GM12878 (cell line): Measurements from ENCODE around the gene DDX4. TPM values are rescaled to one million over a fixed set of nuclear protein-coding genes. Genes with fewer than 3 reads are reported as not detected.

Source experiments
- CEBPB ChIP-seq, 2 experiments: fragments of 150-350 bp in 1 of 2; IDR thresholded peaks; 2 replicates each; pipeline ENCODE4 v1.6.1; 2012 to 2014; ENCODE audit warnings: low read depth in 2 of 2, low read length in 2 of 2, borderline replicate concordance in 1 of 2, inconsistent platforms in 1 of 2
- EP300 ChIP-seq, 2 experiments: fragments of 150-350 bp in 1 of 2; IDR thresholded peaks; 2 replicates each; pipeline ENCODE4 v1.6.1; 2011 to 2012; ENCODE audit warnings: low read depth in 2 of 2, low read length in 2 of 2, borderline replicate concordance in 1 of 2, improper control_type of control experiment in 1 of 2, inconsistent platforms in 1 of 2; ENCODE audit not compliant: control insufficient read depth in 1 of 2
- FOXM1 ChIP-seq: IDR thresholded peaks from 2 replicates; pipeline ENCODE4 v1.6.1; 2012; ENCODE audit warnings: low read depth, mild to moderate bottlenecking, inconsistent platforms, low read length, moderate library complexity
- JUNB ChIP-seq: IDR thresholded peaks from 2 replicates; pipeline ENCODE4 v1.6.1; 2016; ENCODE audit warnings: antibody characterized with exemption, mild to moderate bottlenecking
- NFIC ChIP-seq: IDR thresholded peaks from 2 replicates; pipeline ENCODE4 v1.6.1; 2012; ENCODE audit warnings: low read depth, mild to moderate bottlenecking, inconsistent platforms, low read length, moderate library complexity
- polyA plus RNA-seq, 11 experiments: library from polyadenylated mRNA; depleted of rRNA in 4 of 11; unstranded in 6 of 11; stranded (reverse) in 5 of 11; fragments of >200 nt; fragmentation: Nextera tagmentation in 4 of 11; fragmentation: Illumina TruSeq in 1 of 11; extraction: Ambion mirVana in 4 of 11; extraction: Trizol in 1 of 11; gene quantifications; 1 replicate in 1 of 11; 2 replicates in 10 of 11; pipeline versions ENCODE4 v1.2.1 to v1.2.3, GENCODE V29; 2011 to 2016; ENCODE audit warnings: inconsistent platforms in 2 of 11, missing spikeins in 2 of 11, low read depth in 1 of 11
- total RNA-seq, 4 experiments: library from RNA; depleted of rRNA in 3 of 4; stranded (reverse); fragments of >200 nt in 3 of 4; fragmentation: Illumina TruSeq in 1 of 4; extraction: Trizol in 1 of 4; gene quantifications; 2 replicates each; pipeline versions ENCODE4 v1.2.1 to v1.2.3, GENCODE V29; 2013 to 2021
- TF ChIP-seq, protein P1 (sequence below): fragments of 450-650 bp; IDR thresholded peaks from 2 replicates; pipeline ENCODE4 v1.6.1; 2017; ENCODE audit warnings: low read depth, mild to moderate bottlenecking, moderate library complexity
- TF ChIP-seq, protein P2 (sequence below): IDR thresholded peaks from 2 replicates; pipeline ENCODE4 v1.6.1; 2012; ENCODE audit warnings: low read length, inconsistent platforms
- TF ChIP-seq, protein P3 (sequence below): IDR thresholded peaks from 2 replicates; pipeline ENCODE4 v1.6.1; 2011; ENCODE audit warnings: borderline replicate concordance, low read depth, mild to moderate bottlenecking, moderate library complexity, low read length; ENCODE audit not compliant: insufficient read depth, poor library complexity, severe bottlenecking
- TF ChIP-seq, protein P4 (sequence below): IDR thresholded peaks from 2 replicates; pipeline ENCODE4 v1.6.1; 2012; ENCODE audit warnings: low read depth, low read length, improper control_type of control experiment

Gene DDX4
- total and polyA plus RNA-seq, 10 of the 15 experiments (the other 5 are each of a cell fraction or from before 2014, with no cell fraction given), result 0.05 to 0.36 (median 0.09) TPM; not detected in 4

DNA sequence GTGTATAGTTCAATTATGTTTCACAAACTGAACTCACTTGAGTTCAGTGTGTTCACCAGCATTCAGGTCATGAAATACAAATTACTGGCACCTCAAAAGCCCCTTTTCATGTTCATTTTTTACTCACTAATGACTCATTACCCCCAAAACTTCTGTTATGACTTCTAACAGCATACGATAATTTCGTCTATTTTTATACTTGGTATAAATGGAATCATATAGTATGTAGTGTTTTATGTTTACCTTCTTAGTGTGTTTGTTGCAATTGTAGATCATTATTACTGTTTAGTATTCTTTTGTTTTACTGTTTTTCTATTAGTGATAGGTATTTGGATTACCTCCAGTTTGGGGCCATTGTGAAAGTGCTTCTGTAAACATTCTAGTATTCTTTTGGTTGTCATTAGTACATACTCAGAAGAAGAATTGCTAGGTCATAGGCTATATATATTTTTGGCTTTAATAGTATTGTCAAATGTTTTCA is 33.4 kb downstream of the DDX4 start (continued):
- TF ChIP-seq EP300 (IDR thresholded peaks at IDR 0.05; ENCODE audit: borderline replicate concordance in 1 of 2, control insufficient read depth in 1 of 2, low read depth in 2 of 2, low read length in 2 of 2), result peak; percentile 35 to 53; a peak in 2 of 4 replicates
- TF ChIP-seq, protein P1, sequence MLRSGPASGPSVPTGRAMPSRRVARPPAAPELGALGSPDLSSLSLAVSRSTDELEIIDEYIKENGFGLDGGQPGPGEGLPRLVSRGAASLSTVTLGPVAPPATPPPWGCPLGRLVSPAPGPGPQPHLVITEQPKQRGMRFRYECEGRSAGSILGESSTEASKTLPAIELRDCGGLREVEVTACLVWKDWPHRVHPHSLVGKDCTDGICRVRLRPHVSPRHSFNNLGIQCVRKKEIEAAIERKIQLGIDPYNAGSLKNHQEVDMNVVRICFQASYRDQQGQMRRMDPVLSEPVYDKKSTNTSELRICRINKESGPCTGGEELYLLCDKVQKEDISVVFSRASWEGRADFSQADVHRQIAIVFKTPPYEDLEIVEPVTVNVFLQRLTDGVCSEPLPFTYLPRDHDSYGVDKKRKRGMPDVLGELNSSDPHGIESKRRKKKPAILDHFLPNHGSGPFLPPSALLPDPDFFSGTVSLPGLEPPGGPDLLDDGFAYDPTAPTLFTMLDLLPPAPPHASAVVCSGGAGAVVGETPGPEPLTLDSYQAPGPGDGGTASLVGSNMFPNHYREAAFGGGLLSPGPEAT, result peak; percentile 79
- peak; percentile 98 for TF ChIP-seq NFIC
- TF ChIP-seq JUNB, result peak; percentile 99
- TF ChIP-seq, protein P2, sequence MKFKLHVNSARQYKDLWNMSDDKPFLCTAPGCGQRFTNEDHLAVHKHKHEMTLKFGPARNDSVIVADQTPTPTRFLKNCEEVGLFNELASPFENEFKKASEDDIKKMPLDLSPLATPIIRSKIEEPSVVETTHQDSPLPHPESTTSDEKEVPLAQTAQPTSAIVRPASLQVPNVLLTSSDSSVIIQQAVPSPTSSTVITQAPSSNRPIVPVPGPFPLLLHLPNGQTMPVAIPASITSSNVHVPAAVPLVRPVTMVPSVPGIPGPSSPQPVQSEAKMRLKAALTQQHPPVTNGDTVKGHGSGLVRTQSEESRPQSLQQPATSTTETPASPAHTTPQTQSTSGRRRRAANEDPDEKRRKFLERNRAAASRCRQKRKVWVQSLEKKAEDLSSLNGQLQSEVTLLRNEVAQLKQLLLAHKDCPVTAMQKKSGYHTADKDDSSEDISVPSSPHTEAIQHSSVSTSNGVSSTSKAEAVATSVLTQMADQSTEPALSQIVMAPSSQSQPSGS, result peak; percentile 92
- TF ChIP-seq FOXM1, result peak; percentile 90; the same call in 1 of the 2 replicates
- TF ChIP-seq, protein P3, sequence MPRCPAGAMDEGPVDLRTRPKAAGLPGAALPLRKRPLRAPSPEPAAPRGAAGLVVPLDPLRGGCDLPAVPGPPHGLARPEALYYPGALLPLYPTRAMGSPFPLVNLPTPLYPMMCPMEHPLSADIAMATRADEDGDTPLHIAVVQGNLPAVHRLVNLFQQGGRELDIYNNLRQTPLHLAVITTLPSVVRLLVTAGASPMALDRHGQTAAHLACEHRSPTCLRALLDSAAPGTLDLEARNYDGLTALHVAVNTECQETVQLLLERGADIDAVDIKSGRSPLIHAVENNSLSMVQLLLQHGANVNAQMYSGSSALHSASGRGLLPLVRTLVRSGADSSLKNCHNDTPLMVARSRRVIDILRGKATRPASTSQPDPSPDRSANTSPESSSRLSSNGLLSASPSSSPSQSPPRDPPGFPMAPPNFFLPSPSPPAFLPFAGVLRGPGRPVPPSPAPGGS, result peak; percentile 49
- TF ChIP-seq, protein P4, sequence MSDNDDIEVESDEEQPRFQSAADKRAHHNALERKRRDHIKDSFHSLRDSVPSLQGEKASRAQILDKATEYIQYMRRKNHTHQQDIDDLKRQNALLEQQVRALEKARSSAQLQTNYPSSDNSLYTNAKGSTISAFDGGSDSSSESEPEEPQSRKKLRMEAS, result no peak
- TF ChIP-seq CEBPB (IDR thresholded peaks at IDR 0.05; ENCODE audit: borderline replicate concordance in 1 of 2, low read depth in 2 of 2, low read length in 2 of 2), result peak in 1 of 2 experiments; percentile 38; a peak in 1 of 4 replicates
- TF ChIP-seq, all 136 proteins: peak for 27
